ENCODE results near the gene CD79A.

The CD79A gene

GRCh38 chr19:41876847-41877832 is at the start of gene CD79A:
CD79A (plus strand) TSS chr19:41877279; CDS start chr19:41877305, 26 bp downstream.
- no peak for DNase-seq

- no peak for DNase-seq
Observed at GRCh38 chr19:41837981-41838708, 38.9 kb upstream of the CD79A start.

DNA sequence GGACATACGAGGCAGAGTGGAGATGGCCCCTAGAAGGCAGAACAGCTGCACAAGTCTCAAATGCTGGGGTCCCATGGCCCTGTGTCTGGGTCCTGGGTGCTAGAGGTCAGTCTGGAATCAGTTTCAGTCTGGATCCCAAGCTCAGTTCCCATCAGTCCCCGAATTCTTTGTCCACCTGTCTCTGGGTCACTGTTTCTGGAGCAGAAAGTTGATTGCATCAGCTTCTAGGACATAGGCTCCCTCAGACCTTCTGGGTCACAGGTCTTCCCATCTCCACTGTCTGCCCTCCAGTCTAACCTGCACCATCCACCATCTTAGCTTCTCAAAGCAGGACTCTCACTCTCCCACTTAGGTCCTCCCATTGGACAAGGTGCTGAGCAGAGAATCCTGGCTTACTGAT is 37.9 kb upstream of the CD79A start:
- DNase-seq = no peak

DNA sequence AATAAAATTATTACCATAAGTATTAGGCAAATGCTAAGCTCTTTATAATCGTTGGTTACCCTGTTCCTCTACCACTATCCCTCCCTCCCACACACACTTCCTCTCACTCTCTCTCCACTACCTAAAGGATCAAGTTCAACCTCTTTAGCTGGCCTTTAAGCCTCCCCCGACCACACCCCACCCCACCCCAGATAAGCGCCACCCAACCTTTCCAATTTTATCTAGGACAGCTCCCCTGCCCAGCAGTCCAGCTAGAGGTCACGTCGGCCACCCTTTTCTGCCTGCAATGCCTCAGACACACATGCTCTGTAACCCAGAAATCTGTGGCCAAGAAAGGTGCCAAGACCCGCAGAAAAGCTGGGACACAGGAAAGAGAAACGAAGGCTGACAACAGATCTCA is 33.7 kb upstream of the CD79A start:
- no peak for DNase-seq

DNA sequence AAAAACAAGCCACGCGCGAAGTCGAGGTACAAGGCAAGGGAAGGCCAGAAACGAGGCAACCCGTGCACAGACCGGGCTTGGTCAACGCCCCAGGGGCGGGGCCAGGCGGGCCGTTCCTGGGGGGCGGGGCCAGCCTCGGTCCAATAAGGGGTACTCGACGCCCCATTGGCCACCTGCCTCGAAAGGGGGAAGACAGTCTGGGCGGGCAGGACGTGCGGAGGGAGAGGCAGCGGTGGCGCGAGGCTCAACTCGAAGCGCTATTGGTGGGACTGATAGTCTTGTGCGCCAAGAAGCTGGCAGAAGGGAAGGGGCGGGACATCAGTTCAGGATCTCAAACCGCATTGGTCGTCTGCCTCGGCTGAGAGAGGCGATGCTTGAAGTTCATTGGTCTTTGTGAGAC is 32.5 kb upstream of the CD79A start, which contains the start of gene LYPD4:
Gene LYPD4, minus strand, starts transcription at position 83 of the 400 bp plus-strand sequence. CDS start 5,398 bp downstream, outside the sequence.
- DNase-seq = no peak

DNA sequence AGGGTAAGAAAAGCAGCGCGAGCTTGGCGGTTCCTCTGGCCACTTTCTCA is 32.3 kb upstream of the CD79A start, which contains the start of gene DMRTC2:
Gene DMRTC2, plus strand, starts transcription at position 42 of the 50 bp plus-strand sequence. CDS start 2,387 bp downstream, outside the sequence.
- no peak for DNase-seq

- DNase-seq = no peak
Observed at GRCh38 chr19:41845051-41845590, 32.0 kb upstream of the CD79A start.

- no peak for DNase-seq
Observed at GRCh38 chr19:41847351-41848105, 29.6 kb upstream of the CD79A start.

- no peak for DNase-seq
Observed at GRCh38 chr19:41848666-41849065, 28.4 kb upstream of the CD79A start.

DNA sequence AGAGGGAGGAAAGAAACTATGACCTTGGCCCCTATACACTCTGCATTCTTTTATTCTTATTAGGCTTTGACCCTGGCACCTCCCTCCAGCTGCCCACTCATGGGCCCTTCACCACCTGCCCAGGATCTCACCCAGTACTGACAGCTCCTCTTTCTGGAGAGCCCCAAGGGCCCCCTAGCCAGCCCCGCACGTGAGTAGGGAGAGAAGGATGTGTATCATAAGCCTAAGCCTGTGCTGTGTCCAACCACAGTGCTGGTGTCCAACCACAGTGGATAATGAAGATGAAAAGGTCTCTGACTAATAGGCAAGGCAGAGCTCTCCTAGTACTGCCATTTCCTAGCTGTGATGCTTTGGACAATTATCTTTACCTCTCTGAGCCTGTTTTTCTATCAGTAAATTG is 28.0 kb upstream of the CD79A start:
- no peak for DNase-seq

- no peak for DNase-seq
Observed at GRCh38 chr19:41850381-41850780, 26.7 kb upstream of the CD79A start.

DNA sequence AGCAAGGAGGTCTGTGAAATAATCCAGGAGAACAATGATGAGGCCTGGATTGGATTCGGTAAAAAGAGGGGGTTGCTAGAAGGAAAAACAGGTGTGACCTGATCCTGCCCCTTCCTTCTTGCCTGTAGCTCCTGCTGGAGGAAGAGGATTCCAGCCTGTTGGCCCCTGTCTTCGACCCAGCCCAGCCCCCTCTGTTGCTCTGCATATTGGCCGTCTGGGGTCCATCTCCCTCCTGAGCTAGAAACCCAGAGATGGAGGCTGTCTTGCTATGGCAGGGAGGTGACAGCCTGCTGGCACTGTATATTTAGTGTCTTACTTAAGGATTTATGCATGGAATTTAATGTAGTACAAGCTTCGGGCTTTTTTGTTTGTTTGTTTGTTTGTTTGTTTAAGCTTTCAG is 25.6 kb upstream of the CD79A start:
- DNase-seq = no peak

DNA sequence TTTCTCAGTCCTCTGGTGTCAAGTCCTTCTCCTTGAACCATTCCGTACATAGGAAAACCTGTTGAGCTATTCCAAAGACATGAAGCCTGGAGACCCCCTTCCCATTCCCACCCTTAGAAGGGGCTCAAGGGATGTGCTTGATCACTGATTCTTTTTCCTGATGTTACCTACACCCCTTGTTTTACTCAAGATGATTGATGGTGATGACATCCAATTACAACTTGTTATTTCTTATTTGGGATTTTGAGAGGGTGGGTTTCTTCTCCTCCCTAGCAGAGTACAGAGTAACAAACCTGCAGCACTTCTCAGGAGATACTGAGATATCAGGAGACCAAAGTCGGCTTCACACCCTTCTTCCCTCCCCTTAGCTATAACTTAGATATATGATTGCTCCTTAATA is 23.7 kb upstream of the CD79A start:
- DNase-seq = no peak

- DNase-seq = no peak
Observed at GRCh38 chr19:41853768-41854167, 23.3 kb upstream of the CD79A start.

DNA sequence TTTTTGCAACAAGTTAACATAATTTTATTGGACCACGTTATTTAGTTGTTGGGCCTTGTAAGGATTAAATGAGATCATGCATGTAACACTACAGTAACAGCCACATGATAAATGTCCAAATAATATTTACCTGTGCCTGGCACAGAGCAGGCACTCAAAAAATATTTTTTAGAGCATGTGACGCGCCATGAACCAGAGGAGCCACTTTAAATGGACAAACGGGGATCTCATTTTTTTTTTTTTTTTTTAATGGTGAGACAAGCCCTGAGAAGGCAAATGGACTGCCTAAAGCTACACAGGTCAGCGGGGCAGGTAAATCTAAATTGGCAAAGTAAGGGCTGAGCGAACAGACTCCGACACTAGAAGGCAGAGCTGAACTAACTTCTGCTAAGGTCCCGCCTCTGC is 17.9 kb upstream of the CD79A start:
- no peak for DNase-seq

GRCh38 chr19:41859618-41860418 is 17.3 kb upstream of the CD79A start, which contains the start of gene RPS19:
RPS19 (plus strand) TSS chr19:41860255; CDS start chr19:41860775, 520 bp downstream.
- DNase-seq = peak; percentile 65

DNA sequence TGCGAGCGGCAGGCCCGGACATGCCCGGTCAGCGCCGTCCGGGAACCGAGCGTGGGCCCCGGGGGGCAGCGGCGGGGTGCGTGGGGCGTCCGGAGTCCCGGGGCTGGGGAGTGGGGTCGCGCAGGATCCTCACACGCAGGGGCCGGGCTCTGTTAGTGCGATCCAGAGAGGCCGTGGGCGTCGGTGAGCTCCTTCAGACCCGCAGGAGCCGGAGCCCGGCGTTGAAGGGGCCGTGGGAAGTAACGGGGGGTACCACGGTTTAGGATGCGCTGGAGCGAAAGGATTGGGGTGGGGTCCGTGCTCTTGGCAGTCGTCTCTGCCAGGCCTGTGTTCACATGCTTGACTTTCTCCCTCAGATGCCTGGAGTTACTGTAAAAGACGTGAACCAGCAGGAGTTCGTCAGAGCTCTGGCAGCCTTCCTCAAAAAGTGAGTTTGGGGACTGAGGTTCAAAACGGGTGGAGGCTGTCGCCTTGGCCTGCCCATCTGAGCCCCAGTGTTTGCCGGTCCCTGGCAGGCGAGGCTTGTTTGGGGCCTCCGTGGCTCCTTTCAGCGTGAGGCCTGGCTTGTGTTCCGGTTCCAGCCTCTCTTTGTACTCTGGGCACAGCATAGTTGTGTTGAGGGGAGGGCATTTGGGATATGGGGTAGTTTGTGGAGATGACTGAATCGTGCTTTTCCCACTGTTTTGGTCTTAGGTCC is 16.5 kb upstream of the CD79A start:
- DNase-seq = no peak

DNA sequence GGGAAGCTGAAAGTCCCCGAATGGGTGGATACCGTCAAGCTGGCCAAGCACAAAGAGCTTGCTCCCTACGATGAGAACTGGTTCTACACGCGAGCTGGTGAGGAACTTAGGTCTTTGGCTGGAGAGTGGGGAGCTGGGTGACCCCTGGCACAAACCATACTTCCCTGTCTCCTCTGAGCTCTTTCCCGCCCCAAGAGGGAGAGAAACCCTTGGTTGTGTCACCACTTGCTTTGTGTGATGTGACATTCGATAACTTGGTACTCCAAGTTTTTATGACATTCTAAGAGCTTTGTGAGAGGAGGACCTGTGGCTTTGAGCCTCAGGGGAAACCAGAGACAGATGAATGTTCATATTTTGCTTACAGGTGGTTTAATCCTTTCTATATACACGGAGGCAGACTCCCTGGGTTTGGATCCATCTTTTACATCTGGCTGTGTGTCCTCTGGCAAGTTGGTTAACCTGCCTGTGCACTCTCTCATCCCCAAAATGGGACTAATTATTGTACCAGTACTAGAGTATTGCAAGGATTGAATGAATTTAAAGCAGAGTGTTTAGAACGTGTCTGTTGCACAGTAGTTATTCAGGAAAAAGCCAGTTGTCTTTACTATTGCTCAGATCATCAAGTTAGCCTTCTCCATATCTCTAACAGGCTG is 15.8 kb upstream of the CD79A start:
- DNase-seq = no peak

DNA sequence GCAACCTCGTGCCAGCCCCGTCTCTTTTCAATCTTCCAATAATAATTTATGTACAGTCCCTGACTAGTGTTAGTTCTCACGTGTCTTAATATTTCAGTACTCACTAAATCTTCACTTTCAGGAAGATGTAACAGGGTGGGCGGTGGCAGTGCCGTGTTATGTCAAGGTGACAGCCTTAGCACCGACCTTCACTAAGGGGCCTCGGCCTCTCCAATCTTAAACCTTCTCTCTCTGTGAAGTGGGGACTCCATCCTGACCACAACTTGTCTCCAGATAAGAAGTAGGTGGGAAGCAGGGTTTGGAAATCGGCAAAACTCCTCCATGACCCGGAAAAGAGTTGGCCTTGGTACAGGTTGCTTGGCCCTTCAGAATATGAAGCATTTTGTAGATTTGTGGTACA is 15.2 kb upstream of the CD79A start:
- DNase-seq = no peak

DNA sequence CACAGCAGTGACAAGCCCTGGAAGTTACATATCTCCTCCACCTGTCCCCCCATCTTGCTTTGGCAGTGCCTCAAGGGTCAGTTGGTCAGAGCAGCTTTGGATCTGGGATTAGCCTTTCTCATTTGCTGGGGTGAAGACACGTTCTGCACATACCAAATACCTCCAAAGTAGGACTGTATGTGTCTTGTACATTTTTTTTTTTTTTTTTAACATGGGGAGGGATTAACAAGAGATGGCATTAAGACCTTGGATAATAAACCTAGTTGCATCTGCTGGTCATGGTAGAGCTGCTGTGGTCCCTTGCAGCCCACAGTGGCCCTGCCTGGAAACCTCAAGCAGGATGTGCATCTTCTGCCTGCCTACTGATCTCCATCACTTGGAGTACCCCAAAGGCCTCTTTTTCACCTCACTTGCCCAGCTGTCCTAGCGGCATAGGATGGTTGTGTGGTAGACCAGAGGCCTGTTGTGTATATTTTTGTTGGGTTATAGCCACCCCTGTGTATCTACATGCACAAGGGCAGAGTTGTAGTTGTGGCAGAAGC is 14.6 kb upstream of the CD79A start:
- DNase-seq = no peak
